Effector CD4-positive, alpha-beta T cell (primary cell): ENCODE data around the gene CRYBG2.
A peak's percentile ranks its signal among the peaks of the same experiment; 100 is the strongest.
"Not testable (repeated sequence)": the region's sequence is repeated elsewhere in the genome, so short reads cannot be mapped to it uniquely, and the experiment has no call there.

Experiments used
- DNase-seq: peaks from one replicate; pipeline ENCODE4 v3.0.0-alpha.2; 2020
- total RNA-seq: gene quantifications from one replicate; lab custom pipeline; 2026; lab: John Stamatoyannopoulos, UW

The CRYBG2 gene
- 3.2 reads per million, percentile 12 among the genes with 10 or more reads in this experiment for total RNA-seq

GRCh38 chr1:26353976-26354820, at the start of gene CRYBG2:
CRYBG2 (minus strand) TSS chr1:26354130; CDS start chr1:26346657, 7,473 bp downstream.
- DNase-seq, result no peak

GRCh38 chr1:26403656-26404055, 49.7 kb upstream of the CRYBG2 start:
- DNase-seq, result no peak

GRCh38 chr1:26401891-26402290, 48.0 kb upstream of the CRYBG2 start:
- no peak for DNase-seq

GRCh38 chr1:26399034-26399433, 45.1 kb upstream of the CRYBG2 start:
- no peak for DNase-seq

- no peak for DNase-seq
Measured at GRCh38 chr1:26395754-26396153, 41.8 kb upstream of the CRYBG2 start.

- peak; percentile 17 for DNase-seq
Measured at GRCh38 chr1:26391450-26391849, 37.5 kb upstream of the CRYBG2 start.

GRCh38 chr1:26389604-26390247, 35.8 kb upstream of the CRYBG2 start:
- DNase-seq, result no peak

- no peak for DNase-seq
Measured at GRCh38 chr1:26388791-26389445, 35.0 kb upstream of the CRYBG2 start.

- no peak for DNase-seq
Measured at GRCh38 chr1:26387447-26387846, 33.5 kb upstream of the CRYBG2 start.

GRCh38 chr1:26385063-26385462, 31.1 kb upstream of the CRYBG2 start:
- DNase-seq, result not testable (repeated sequence)

GRCh38 chr1:26384076-26384475, 30.1 kb upstream of the CRYBG2 start:
- DNase-seq, result no peak

- no peak for DNase-seq
Measured at GRCh38 chr1:26378879-26379251, 24.9 kb upstream of the CRYBG2 start.

GRCh38 chr1:26378088-26378878, 24.4 kb upstream of the CRYBG2 start:
- DNase-seq, result peak; percentile 68

GRCh38 chr1:26376050-26376449, 22.1 kb upstream of the CRYBG2 start:
- no peak for DNase-seq

- no peak for DNase-seq
Measured at GRCh38 chr1:26375081-26375480, 21.2 kb upstream of the CRYBG2 start.

GRCh38 chr1:26374361-26374760, 20.4 kb upstream of the CRYBG2 start:
- DNase-seq, result not testable (repeated sequence)

- DNase-seq, result no peak
Measured at GRCh38 chr1:26373789-26374188, 19.9 kb upstream of the CRYBG2 start.

GRCh38 chr1:26373281-26373680, 19.4 kb upstream of the CRYBG2 start:
- no peak for DNase-seq

GRCh38 chr1:26372611-26373010, 18.7 kb upstream of the CRYBG2 start, which contains the start of gene ZNF683:
ZNF683 (minus strand) TSS chr1:26372750; CDS start chr1:26368571, 4,179 bp downstream.
- DNase-seq, result not testable (repeated sequence)

GRCh38 chr1:26372039-26372438, 18.1 kb upstream of the CRYBG2 start:
- no peak for DNase-seq

- no peak for DNase-seq
Measured at GRCh38 chr1:26370591-26371382, 16.9 kb upstream of the CRYBG2 start.

GRCh38 chr1:26368486-26368885, 14.6 kb upstream of the CRYBG2 start:
- no peak for DNase-seq
